NCI-H146 (cell line): ENCODE data around the gene NAP1L4.

Source experiments
- DNase-seq: peaks from one replicate; lab custom pipeline; 2025; lab: John Stamatoyannopoulos, UW

The NAP1L4 gene

GRCh38 chr11:2992234-2992996 lies at the start of gene NAP1L4:
Gene NAP1L4, minus strand, starts transcription at chr11:2992329. Its CDS starts 13,109 bp downstream, at chr11:2979220.
- DNase-seq = peak; percentile 97

- DNase-seq = no peak
Measured at GRCh38 chr11:3040881-3041280, 48.8 kb upstream of the NAP1L4 start.

GRCh38 chr11:3037945-3038271 lies 45.8 kb upstream of the NAP1L4 start:
- DNase-seq = no peak

GRCh38 chr11:3037040-3037944 lies 45.2 kb upstream of the NAP1L4 start:
- peak; percentile 70 for DNase-seq

- no peak for DNase-seq
Measured at GRCh38 chr11:3036419-3036818, 44.3 kb upstream of the NAP1L4 start.

GRCh38 chr11:3035333-3035732 lies 43.2 kb upstream of the NAP1L4 start:
- DNase-seq = no peak

- DNase-seq = no peak
Measured at GRCh38 chr11:3030289-3031070, 38.4 kb upstream of the NAP1L4 start.

- no peak for DNase-seq
Measured at GRCh38 chr11:3028813-3029212, 36.7 kb upstream of the NAP1L4 start.

GRCh38 chr11:3026803-3027202 lies 34.7 kb upstream of the NAP1L4 start:
- DNase-seq = no peak

GRCh38 chr11:3022982-3023381 lies 30.9 kb upstream of the NAP1L4 start:
- DNase-seq = no peak

- no peak for DNase-seq
Measured at GRCh38 chr11:3022300-3022967, 30.3 kb upstream of the NAP1L4 start.

- DNase-seq = peak; percentile 53
Measured at GRCh38 chr11:3021125-3021524, 29.0 kb upstream of the NAP1L4 start.

- DNase-seq = no peak
Measured at GRCh38 chr11:3020011-3020410, 27.9 kb upstream of the NAP1L4 start.

GRCh38 chr11:3018596-3018995 lies 26.5 kb upstream of the NAP1L4 start:
- DNase-seq = no peak

GRCh38 chr11:3016861-3017260 lies 24.7 kb upstream of the NAP1L4 start:
- no peak for DNase-seq

GRCh38 chr11:3015796-3016195 lies 23.7 kb upstream of the NAP1L4 start:
- no peak for DNase-seq

- DNase-seq = no peak
Measured at GRCh38 chr11:3014943-3015342, 22.8 kb upstream of the NAP1L4 start.

- DNase-seq = no peak
Measured at GRCh38 chr11:3014057-3014938, 22.2 kb upstream of the NAP1L4 start.

- DNase-seq = no peak
Measured at GRCh38 chr11:3011891-3012885, 20.1 kb upstream of the NAP1L4 start.
